NCI-H2196 (cell line): ENCODE results near the gene TBL1XR1.
"Not testable (repeated sequence)": the region's sequence is repeated elsewhere in the genome, so short reads cannot be mapped to it uniquely, and the experiment has no call there.

Experiments
- DNase-seq: peaks from one replicate; lab custom pipeline; 2025; ENCODE audit not compliant: unreplicated experiment; lab: John Stamatoyannopoulos, UW

TBL1XR1 gene

DNA sequence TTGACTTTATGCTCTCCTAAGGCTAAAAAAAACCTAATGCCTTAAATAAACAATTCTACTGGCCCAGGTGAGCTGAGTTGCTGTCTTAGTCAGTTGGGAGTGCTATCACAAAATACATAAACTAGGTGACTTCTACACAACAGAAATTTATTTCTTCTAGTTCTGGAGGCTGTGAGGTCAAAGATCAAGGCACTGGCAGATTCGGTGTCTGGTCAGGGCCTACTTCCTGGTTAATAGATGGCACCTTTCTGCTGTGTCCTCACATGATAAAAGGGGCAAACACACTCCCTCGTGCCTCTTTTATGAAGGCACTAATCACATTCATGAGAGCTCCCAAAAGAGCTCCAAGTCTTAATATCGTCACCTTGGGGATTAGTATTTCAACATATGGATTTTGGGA is 11.5 kb upstream of the TBL1XR1 start:
- no peak for DNase-seq

DNA sequence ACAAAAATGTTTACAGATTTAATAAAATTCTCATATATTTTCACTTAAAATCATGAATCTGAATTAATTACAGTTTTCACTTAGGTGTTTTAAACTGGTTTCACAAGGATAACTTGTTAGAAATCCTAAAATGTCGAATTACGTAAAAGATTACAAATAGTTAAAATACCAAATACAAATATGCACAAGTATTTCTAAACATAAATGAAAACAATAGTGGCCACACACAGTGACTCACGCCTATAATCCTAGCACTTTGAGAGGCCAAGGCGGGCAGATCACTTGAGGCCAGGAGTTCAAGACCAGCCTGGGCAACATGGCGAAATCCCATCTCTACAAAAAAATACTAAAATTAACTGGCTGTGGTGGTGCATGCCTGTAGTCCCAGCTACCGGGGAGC is 10.9 kb upstream of the TBL1XR1 start:
- no peak for DNase-seq

DNA sequence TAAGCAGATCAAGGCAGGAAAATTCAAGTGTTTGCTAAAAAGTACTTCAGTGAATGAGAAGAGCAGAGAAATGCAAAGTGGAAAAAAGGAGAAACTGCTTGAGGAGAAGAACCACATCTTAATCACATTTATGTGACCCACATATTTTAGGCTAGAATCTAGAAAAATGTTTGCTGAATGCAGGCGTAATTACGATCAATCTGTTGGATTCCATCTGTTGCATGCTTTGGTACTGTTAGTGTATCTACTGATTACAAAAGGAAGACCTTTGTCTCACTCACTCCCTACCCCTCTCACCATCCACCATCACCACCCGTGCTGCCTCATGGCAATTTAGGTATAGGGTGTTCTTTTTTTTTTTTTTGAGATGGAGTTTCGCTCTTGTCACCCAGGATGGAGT is 9.7 kb upstream of the TBL1XR1 start:
- no peak for DNase-seq

DNA sequence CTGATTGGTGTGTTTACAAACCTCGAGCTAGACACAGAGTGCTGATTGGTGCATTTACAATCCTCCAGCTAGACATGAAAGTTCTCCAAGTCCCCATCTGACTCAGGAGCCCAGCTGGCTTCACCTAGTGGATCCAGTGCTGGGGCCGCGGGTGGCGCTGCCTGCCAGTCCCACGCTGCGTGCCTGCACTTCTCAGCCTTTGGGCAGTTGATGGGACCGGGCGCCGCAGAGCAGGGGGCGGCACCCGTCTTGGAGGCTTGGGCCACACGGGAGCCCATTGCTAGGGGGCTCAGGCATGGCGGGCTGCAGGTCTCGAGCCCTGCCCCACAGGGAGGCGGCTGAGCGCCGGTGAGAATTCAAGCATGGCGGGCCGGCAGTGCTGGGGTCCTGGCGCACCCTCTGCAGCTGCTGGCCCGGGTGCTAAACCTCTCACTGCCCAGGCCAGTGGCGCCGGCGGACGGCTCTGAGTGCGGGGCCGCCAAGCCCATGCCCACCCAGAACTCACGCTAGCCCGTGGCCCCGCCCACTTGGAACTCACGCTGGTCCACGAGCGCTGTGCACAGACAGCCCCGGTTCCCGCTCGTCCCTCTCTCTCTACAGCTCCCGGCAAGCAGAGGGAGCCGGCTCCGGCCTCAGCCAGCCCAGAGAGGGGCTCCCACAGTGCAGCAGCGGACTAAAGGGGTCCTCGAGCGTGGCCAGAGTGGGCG is 6.6 kb upstream of the TBL1XR1 start:
- DNase-seq, result no peak

DNA sequence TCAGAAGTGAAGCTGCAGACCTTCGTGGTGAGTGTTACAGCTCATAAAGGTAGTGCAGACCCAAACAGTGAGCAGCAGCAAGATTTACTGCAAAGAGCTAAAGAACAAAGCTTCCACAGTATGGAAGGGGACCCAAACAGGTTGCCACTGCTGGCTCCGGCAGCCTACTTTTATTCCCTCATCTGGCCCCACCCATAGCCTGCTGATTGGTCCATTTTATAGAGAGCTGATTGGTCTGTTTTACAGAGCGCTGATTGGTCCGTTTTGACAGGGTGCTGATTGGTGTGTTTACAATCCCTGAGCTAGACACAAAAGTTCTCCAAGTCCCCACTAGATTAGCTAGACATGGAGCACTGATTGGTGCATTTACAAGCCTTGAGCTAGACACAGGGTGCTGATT is 5.7 kb upstream of the TBL1XR1 start:
- DNase-seq, result not testable (repeated sequence)

DNA sequence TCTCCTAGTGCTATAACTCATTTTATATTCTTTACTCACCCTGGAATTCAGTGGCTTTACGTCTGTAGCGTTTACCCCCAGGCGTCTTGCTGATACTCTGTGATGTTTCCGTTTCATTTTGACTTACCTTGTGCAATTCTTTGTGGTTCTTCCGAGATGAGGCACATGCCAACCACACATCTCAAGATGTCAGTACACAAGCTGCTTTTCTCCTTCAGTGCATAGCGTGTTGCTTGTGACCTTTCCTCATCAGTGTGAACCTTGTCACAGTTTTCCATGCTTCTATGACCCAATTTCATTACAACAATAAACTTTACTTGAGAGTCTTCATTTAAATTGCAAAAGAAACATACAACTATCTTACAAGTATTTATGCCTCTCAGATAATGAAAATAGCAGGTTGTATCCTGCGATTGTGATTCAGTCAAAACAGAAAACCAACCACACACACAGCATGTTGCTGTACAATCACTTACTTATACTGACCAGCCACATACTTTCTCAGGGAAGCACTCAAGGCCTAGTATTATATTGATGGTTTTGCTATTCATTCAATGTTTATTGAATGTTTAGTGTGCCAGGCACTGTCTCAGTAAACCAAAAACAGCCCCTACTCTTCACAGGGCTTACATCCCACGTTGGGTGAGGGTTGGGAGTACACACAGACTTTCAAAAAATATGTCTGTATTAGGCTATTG is 4.6 kb upstream of the TBL1XR1 start:
- DNase-seq, result no peak

DNA sequence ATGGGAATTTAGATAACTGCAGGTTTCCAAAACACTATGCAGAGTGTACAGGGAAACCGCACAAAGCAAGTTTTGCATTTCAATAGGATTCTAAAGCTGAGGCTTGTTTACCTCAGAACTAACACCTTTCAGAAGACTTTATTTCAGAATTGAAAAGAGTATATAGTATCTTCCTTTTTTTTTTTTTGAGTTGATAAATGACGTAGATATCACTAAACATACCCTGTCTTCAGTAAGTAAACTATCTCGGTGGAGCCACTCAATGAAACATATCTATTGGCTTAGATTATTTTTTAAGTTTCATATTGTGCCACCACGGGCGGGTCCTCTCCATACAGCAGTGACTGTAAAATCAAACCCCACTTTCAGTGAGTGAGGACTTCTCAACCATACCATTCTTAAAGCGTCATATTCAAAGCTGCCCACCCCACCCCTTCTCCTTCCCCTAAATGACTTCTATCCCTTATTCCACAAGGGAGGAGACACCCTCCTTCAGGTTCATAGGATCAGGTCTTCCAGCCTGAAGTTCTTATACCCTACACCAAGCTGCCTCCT is 2.0 kb upstream of the TBL1XR1 start:
- DNase-seq, result no peak

DNA sequence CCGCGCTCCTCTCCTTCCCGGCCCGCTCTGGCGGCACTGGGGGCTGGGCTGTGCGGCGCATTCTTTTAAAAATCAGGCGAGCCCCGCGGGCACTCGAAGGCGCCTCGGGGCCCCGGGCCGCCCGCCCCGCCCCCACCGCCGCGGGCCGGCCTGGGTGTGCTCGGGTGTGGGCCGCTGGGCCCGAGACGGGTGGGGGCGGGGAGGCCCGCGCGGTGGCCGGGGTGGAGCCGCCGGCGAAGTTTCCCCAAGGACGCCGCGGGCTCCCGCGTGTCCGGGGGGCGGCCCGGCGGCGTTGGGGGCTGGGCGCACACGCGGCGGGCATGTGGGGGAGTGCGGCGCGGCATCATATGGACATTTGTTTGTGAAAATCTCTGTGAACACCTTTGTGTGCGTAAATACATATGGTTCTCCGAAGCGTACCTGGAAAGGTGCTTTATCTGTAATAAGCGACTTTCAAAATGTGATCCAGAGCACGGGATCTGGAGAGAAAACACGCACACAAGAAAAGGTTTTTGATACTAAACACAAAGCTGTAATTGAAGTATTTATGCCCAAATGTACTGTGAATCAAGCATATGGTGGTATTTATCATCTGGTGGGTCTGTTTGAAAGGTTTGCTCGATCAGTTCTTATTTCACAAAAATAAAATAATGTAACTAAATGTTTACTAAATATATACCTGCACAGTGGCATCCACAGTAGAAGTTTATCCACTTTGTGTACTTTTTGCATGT is 612 bp upstream of the TBL1XR1 start:
- DNase-seq, result peak; percentile 98

DNA sequence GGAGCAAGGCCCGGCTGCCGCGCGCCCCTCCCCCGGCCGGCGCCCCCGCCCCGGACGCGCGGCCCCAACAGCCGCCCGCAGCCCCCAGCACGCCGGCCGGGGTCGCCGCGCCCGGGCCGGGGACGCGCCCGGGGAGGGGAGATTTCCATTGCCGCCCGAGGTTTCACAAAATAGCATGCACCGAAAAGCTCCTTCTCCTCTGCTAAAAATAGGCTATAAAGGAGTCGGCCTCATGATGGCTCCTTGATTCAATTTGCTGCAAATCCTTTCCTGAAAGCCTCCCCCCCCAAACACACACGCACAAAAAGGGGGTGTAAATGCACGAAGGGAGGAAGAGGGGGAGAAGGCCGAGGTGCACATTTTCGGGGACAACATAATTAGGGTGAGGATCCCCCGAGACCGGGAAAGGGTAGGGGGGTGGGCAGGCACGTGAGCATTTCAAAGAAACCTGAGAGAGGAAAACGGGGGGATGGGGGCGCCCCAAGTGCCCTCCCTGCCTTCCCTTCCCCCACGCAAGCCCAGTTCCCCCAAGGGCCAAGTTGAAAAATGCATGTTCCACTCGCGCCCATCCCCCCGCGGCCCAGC is 734 bp downstream of the TBL1XR1 start:
- peak; percentile 51 for DNase-seq

DNA sequence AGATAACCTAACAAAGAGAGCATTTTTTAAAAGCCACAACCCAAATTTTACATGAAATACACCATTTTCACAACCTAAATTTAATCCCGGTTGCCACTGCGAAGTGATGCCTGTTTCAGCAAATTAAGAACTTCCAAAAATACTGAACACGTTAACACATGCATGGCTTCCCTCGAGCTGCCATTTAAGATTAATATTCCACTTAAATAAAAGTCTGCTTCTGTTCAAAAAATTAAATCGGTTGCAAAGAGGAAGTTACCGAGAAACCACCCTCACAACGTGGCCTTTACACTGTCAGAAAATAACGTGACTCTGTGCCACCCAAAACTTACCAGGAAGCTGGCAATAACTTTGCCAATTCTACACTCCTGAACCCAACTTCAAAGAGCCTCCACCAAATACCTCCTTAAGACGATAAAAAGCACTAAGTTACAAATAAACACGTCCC is 1.2 kb downstream of the TBL1XR1 start:
- no peak for DNase-seq

DNA sequence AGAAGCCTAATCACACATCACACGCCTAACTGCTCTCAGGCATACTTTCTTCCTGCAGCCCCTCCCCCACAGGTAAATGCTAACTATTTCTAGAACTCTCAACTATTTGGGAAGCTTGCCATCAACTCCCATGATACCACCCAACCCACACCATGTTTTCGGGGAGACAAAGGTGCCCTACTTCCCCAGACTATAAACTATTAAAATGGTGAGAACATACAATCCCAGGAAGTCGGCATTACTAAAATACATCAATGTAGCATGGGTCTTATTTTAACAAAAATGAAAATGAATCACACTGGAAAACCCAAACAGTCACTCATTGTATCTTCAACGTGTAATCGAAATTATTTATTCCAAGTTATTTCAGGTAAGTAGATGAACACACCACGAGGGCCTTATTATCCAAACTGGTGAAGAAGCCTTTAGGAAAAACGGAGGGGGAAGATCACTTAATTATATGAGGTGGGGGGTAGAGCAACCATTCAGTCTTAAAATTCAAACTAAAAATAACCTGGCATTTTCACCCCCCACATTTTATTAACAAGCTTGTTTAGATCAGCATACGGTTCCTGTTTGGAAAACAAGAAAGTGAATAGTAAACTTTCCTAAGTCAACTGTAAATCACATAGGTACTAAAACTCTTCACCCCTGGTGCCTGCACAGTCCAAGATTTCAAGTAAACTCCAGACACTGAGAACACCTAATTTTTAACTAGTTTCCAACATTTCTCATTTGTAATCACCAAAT is 1.9 kb downstream of the TBL1XR1 start:
- DNase-seq, result no peak

DNA sequence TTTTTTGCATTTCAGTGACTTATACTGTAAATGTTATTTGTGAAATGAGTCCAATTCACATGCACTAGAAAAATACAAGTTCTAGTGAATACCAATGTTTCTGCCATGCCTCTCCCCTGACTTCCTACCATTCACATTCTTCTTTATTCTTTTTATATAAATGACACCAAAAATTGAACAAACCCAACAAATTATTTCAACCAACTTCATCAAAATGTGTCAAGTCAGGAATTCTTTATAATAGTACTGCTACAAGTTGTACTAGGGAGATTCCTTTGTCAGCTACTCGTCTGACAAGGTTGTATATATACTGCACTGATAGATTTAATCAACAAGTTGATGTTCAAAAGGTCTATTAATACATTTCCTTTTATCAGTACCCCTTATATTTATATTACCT is 3.0 kb downstream of the TBL1XR1 start:
- DNase-seq, result no peak

DNA sequence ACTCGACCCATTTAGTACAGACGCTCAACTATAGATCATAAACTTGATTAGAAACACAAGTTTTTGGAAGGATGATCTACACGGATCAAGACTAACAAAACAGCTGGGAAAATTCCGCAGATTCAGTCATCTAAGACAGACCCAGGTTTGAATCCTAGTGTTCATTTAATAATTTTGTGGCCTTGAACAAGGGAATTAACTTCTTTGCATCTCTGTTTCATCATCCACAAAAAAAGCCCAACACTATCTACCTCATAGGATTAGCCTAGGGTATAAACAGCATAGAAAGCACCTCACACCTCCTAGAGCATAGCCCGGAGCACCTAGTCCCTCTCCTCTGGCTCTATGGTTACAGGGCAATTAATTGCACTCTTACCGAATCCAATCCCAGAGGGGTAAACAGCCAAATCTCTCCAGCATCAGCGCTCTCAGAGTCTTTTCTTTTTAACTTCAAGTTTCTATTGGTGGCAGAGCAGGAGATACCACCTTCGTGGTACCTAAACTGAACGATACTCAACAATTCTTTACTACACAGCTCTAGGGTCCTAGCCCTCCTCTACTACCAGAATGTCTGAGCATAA is 3.5 kb downstream of the TBL1XR1 start:
- DNase-seq, result no peak

DNA sequence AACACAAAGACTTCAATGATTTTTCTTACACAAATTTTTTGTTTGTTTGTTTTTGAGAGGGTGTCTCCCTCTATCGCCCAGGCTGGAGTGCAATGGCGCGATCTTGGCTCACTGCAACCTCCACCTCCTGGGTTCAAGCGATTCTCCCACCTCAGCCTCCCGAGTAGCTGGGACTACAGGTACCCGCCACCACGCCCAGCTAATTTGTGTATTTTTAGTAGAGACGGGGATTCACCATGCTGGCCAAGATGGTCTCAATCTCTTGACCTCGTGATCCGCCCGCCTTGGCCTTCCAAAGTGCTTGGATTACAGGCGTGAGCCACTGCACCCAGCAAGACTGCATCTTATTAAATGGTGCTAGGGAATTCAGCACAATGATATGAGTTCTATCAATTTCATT is 4.0 kb downstream of the TBL1XR1 start:
- DNase-seq, result not testable (repeated sequence)

DNA sequence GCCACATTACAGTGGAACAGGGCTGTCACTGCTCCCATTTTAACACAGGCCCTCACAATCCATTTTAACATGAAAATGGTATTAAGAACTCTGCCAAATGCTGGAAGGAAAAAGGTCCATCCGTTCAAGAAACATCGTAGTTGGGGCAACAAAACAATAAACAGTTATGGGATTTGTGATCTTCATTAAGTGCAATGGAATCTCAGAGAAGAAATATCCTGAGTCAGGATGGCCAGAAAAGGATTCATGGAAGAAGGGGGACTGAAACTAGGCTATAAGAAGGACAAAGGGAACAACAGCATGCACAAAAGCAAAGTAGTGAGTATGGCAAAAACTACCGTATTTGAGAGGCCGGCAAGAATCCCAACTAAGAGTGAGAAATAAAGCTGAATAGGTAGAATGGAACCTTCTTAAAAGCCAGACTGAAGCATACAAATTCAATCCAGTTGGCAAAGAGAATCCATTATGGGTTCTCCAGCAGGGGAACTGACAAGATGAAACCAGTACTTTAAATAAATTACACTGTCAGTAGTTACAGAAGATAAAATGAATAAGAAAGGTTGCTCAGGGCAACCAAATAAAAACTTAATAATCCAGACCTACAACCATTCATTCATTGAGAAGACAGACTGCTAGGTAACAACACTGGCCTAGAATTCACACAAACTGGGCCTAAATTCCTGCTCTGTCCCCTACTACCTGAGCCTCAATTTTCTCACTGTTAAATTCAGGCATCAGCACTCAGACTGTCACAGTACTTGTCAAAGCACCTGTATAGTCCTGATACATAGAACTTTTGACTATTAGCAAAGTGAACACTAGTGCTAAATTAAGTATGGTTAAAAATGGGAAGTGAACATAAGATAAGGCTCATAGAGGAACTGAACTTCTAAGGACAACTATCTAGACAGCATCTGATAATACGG is 6.3 kb downstream of the TBL1XR1 start:
- DNase-seq, result no peak

DNA sequence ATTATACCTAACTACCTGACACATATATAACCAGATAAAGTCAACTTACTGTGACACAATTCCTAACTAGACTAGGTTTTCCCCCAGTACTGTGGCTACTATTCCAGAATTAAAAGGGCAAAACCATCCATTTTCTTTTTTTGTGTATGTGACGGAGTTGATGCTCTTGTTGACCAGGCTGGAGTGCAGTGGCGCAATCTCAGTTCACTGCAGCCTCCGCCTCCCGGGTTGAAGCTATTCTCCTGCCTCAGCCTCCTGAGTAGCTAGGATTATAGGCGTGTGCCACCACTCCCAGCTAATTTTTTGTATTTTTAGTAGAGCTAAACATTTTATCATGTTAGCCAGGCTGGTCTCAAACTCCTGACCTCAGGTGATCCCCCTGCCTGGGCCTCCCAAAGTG is 7.1 kb downstream of the TBL1XR1 start:
- not testable (repeated sequence) for DNase-seq

DNA sequence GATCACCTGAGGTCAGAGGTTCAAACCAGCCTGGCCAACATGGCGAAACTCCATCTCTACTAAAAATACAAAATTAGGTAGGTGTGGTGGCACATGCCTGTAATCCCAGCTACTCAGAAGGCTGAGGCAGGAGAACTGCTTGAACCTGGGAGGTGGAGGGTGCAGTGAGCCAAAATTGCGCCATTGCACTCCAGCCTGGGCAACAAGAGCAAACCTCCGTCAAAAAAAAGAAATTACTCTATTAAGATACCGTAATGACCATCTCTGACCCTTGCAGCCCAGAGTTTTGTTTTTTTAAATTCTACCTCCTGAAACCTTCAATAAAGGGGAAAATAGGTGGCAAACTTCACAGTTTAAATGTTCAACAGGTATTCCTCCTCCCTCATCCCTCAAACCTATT is 9.0 kb downstream of the TBL1XR1 start:
- not testable (repeated sequence) for DNase-seq

DNA sequence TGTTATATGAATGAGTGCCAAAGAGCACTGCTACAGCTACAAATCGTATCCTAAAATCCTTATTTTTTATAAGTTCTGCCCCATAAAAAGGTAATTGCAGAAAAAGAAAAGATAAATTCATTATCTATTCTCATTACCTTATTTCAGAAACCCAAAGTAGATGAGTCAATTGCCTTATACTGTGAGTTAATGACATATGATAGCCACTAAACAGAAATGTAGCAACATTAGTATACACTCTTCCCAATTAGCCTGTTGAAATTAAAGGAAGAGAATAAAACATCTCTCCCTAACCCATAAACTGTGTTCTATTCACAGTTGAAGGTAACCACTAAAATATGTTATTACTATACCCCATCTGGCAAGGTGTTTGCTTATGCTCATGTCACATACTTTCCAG is 11.0 kb downstream of the TBL1XR1 start:
- DNase-seq, result no peak

DNA sequence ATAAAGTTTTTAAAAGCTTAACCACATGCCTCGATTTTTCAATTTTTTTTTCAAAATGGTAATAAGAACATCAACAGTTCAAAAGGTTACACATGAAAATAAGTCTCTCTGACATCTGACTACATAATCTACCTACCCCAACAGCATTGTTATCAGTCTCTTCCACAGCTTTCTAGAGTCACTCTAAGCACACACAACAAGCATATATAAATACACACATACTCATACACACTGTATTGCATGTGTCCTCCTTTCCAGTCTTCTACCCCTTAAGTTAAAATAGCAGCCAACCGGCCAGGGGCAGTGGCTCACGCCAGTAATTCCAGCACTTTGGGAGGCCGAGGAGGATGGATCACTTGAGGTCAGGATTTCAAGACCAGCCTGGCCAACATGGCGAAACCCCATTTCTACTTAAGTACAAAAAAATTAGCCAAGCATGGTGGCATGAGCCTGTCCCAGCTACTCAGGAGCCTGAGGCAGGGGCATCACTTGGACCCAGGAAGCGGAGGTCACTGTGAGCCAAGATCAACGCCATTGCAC is 12.2 kb downstream of the TBL1XR1 start:
- DNase-seq, result no peak
